Gastrocnemius medialis (tissue), 4 donors: ENCODE results near the gene SAMHD1. TPM values are rescaled to one million over a fixed set of nuclear protein-coding genes. Genes with fewer than 3 reads are reported as not detected.

Experiments
- ATAC-seq, 2 donors: fragments of 150-250 bp; one replicate each; pipeline ENCODE4 v1.9.1; 2016
- DNase-seq, 2 donors: peaks; one replicate each; pipeline ENCODE4 v3.0.0-alpha.2; 2019
- H3K27ac ChIP-seq, 4 donors: fragments of 200-600 bp; sonication (generic); 1 replicate in 1 of 4; 2 replicates in 3 of 4; pipeline ENCODE4 v1.5.1; 2016 to 2018; ENCODE audit warnings: mild to moderate bottlenecking in 2 of 4, moderate library complexity in 1 of 4
- H3K27me3 ChIP-seq, 3 donors: fragments of 200-600 bp; sonication (generic) in 2 of 3; 1 replicate in 1 of 3; 2 replicates in 2 of 3; pipeline versions ENCODE4 v1.5.1 to v1.6.0; 2016 to 2019; ENCODE audit warnings: mild to moderate bottlenecking in 1 of 3, moderate library complexity in 1 of 3
- H3K36me3 ChIP-seq, 2 donors: fragments of 200-600 bp; sonication (generic) in 1 of 2; one replicate each; pipeline ENCODE4 v1.5.1; 2017 to 2018
- H3K4me1 ChIP-seq, 2 donors: fragments of 200-600 bp; sonication (generic) in 1 of 2; one replicate each; pipeline ENCODE4 v1.5.1; 2016 to 2017; ENCODE audit warnings: mild to moderate bottlenecking in 2 of 2
- H3K4me3 ChIP-seq, 4 donors: fragments of 200-600 bp; sonication (generic) in 3 of 4; 1 replicate in 1 of 4; 2 replicates in 3 of 4; pipeline ENCODE4 v1.5.1; 2016 to 2019; ENCODE audit warnings: mild to moderate bottlenecking in 2 of 4
- H3K9me3 ChIP-seq, 3 donors: fragments of 200-600 bp; sonication (generic) in 2 of 3; 1 replicate in 1 of 3; 2 replicates in 2 of 3; pipeline ENCODE4 v1.5.1; 2016 to 2019
- POLR2A ChIP-seq, 2 donors: fragments of 450-650 bp; IDR thresholded peaks; one replicate each; pipeline ENCODE4 v1.6.1; 2017; ENCODE audit warnings: antibody characterized with exemption in 2 of 2, mild to moderate bottlenecking in 2 of 2, moderate library complexity in 2 of 2
- in situ Hi-C, 4 donors: fragments of 200-750 bp; cut with MboI; loops; one replicate each; pipeline versions ENCODE4 v1.15.0 to v1.8.0; 2017; ENCODE audit warnings: low sequenced_read_pairs in 4 of 4
- intact Hi-C: fragments of 100-400 bp; cut with DNase I; formaldehyde crosslinking; loops from one replicate; pipeline ENCODE4 v1.15.1; 2023; ENCODE audit warnings: low total_unique reads
- total RNA-seq, 4 donors: library from RNA; depleted of rRNA; stranded (reverse); fragments of >200 nt; gene quantifications; one replicate each; pipeline versions ENCODE4 v1.1.0 to v1.2.3, GENCODE V29; 2016
- TF ChIP-seq, protein P1 (sequence below), 5 experiments: fragments of 450-650 bp in 3 of 5; fragments of 200-600 bp in 2 of 5; sonication (generic) in 2 of 5; IDR thresholded peaks in 4 of 5; conservative IDR thresholded peaks in 1 of 5; 1 replicate in 4 of 5; 2 replicates in 1 of 5; pipeline ENCODE4 v1.5.1; 2016 to 2019; ENCODE audit warnings: antibody characterized with exemption in 5 of 5, mild to moderate bottlenecking in 3 of 5, moderate library complexity in 3 of 5

The SAMHD1 gene
- total RNA-seq, 4 donors from 2014 or later: 37.5 to 84.1 (median 69.4) TPM

DNA sequence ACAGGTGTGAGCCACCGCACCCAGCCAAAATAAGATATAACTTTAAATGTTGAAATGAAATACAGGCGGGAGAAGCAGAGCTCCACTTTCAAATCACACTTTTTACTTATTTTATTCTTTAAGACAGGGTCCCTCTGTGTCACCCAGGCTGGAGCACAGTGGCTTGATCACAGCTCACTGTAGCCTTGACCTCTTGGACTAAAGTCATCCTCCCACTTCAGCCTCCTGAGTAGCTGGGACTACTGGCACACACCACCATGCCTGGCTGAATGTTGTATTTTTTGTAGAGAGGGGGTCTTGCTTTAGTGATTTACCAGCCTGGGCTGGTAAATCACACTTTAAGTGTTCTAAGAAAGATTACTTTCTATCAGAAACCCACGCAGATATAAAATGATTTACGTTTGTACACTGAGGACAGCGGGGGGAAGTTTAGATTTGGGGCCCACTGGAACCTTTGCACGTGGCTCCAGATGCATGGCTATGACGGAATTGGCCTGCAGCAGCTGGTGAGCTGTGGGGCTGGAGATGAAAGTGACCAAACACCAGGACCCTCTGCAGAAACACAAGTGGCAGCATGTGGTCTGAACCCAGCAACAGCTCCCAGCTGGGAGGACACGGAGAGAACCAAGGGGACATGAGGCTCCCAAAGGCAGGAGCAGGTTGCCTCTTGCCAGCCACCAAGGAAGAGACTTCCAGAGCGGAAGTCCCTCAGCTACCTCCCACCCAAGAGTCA, 102.0 kb downstream of the SAMHD1 start:
- Histone ChIP-seq H3K9me3 (no peaks in the 10 kb centered on the region), H3K4me3 (no peak overlapping the region), H3K27ac (peak overlapping the region; percentile 57 to 82 (median 67)), H3K27me3 (no peaks in the 10 kb centered on the region), H3K36me3 (no peaks in the 10 kb centered on the region), H3K4me1 (peaks cover 28 to 29% of the 10 kb centered on the region in 2 donors)
- intact Hi-C loops: no loop called here
- TF ChIP-seq, protein P1, sequence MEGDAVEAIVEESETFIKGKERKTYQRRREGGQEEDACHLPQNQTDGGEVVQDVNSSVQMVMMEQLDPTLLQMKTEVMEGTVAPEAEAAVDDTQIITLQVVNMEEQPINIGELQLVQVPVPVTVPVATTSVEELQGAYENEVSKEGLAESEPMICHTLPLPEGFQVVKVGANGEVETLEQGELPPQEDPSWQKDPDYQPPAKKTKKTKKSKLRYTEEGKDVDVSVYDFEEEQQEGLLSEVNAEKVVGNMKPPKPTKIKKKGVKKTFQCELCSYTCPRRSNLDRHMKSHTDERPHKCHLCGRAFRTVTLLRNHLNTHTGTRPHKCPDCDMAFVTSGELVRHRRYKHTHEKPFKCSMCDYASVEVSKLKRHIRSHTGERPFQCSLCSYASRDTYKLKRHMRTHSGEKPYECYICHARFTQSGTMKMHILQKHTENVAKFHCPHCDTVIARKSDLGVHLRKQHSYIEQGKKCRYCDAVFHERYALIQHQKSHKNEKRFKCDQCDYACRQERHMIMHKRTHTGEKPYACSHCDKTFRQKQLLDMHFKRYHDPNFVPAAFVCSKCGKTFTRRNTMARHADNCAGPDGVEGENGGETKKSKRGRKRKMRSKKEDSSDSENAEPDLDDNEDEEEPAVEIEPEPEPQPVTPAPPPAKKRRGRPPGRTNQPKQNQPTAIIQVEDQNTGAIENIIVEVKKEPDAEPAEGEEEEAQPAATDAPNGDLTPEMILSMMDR (IDR thresholded peaks at IDR 0.05 in 4 of 5, conservative IDR thresholded peaks at IDR 0.05 in 1 of 5): no peak
- TF ChIP-seq POLR2A (IDR thresholded peaks at IDR 0.05): no peak
- in situ Hi-C loops: no loop called here
- DNase-seq (no peak), ATAC-seq (no peak)

DNA sequence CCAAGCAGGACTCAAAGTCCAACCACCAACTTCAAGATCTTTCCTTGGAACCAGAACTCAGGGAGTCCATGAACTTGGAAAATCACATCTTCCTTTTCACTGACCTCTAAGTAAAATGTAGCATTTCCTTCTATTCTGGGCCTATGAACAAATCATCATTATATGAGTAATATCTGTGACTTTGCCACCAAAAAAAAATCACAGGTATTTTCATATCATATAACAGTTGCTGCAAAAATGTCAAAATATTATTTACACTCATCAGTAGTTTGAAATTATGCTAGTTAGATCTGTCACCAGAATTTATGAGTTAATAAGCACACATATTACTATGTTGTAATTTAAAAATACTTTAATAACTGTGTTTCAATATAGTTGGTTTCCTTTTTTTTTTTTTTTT, 102.8 kb downstream of the SAMHD1 start:
- peaks cover 23 to 25% of the 10 kb centered on the region in 2 donors for H3K4me1 ChIP-seq
- TF ChIP-seq, protein P1 (IDR thresholded peaks at IDR 0.05 in 4 of 5, conservative IDR thresholded peaks at IDR 0.05 in 1 of 5): no peak
- TF ChIP-seq POLR2A (IDR thresholded peaks at IDR 0.05): no peak
- H3K36me3 ChIP-seq: no peaks in the 10 kb centered on the region
- H3K27me3 ChIP-seq: no peaks in the 10 kb centered on the region
- ATAC-seq: no peak
- no peak overlapping the region for H3K4me3 ChIP-seq
- H3K27ac ChIP-seq: peak overlapping the region; percentile 75 to 82 (median 81)
- H3K9me3 ChIP-seq: no peaks in the 10 kb centered on the region
- intact Hi-C loops: no loop called here
- DNase-seq: no peak
- in situ Hi-C loops: no loop called here

DNA sequence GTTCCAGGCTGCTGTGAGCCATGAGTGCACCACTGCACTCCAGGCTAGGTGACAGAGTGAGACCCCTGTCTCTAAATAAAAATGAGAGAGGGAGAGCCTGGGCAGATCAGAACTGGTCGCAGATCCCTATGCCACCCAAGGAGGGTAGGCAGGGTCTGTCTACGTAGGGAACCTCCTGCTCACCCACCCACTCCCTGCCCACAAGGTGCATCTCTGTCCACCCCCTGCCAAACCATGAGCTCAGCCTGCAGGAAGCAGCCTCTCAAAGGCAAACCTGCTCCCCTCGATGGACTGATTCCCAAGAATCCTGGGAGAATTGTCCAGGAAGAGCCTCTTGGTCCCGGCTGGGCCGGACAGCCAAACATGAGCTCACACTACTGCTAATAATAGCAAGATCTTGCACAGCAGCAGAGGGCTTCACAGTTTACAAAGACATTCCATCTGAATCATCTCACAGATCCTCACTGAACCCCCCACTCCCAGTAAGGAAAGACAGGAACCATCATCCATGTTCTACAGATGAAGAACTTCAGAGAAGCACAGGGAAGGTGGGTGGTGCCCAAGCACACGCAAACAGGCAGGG, 103.3 kb downstream of the SAMHD1 start:
- intact Hi-C loops (no loop called here), in situ Hi-C loops (no loop called here)
- Histone ChIP-seq H3K4me3 (no peak overlapping the region), H3K27me3 (no peaks in the 10 kb centered on the region), H3K9me3 (no peaks in the 10 kb centered on the region), H3K4me1 (peaks cover 22 to 25% of the 10 kb centered on the region in 2 donors), H3K36me3 (no peaks in the 10 kb centered on the region), H3K27ac (peak overlapping the region; percentile 75 to 82 (median 81))
- TF ChIP-seq POLR2A (IDR thresholded peaks at IDR 0.05): no peak
- TF ChIP-seq, protein P1 (IDR thresholded peaks at IDR 0.05 in 4 of 5, conservative IDR thresholded peaks at IDR 0.05 in 1 of 5): no peak
- ATAC-seq (peak; percentile 48 to 55), DNase-seq (peak; percentile 33 to 50)

DNA sequence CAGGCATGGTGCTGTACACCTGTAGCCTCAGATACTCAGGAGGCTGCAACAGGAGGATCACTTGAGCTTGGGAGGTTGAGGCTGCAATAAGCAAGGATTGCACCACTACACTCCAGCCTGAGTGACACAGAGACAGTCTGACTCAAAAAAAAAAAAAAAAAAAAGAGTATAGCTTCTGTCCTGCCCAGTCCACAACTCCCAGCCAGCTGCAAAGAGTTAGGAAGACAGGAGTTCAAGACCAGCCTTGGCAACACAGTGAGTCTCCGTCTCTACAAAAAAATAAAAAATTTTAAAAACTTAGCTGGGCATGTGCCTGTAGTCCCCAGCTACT, 103.8 kb downstream of the SAMHD1 start:
- in situ Hi-C loops (no loop called here), intact Hi-C loops (no loop called here)
- Histone ChIP-seq H3K4me1 (peaks cover 20 to 25% of the 10 kb centered on the region in 2 donors), H3K9me3 (no peaks in the 10 kb centered on the region), H3K4me3 (no peak overlapping the region), H3K36me3 (no peaks in the 10 kb centered on the region), H3K27ac (peak overlapping the region; percentile 75 to 82 (median 81)), H3K27me3 (no peaks in the 10 kb centered on the region)
- peak in 1 of 2 donors; percentile 34 for ATAC-seq
- DNase-seq: no peak
- TF ChIP-seq, protein P1 (IDR thresholded peaks at IDR 0.05 in 4 of 5, conservative IDR thresholded peaks at IDR 0.05 in 1 of 5): no peak
- no peak for TF ChIP-seq POLR2A (IDR thresholded peaks at IDR 0.05)
